ENCODE measurements around the gene SEC14L1.

SEC14L1 gene

GRCh38 chr17:77237232-77238008, 96.7 kb downstream of the SEC14L1 start:
- no peak for DNase-seq (ENCODE audit: low read depth)
- H3K4me3 ChIP-seq (ENCODE audit: low read depth, low read length): no peak overlapping the region
- TF ChIP-seq MYC (IDR thresholded peaks at IDR 0.05; ENCODE audit: low read depth, low read length) (no peak), POLR2A (IDR thresholded peaks at IDR 0.05; ENCODE audit: extremely low read depth, insufficient read length) (no peak), CTCF (IDR thresholded peaks at IDR 0.05; ENCODE audit: low read depth, low read length) (no peak), MAX (IDR thresholded peaks at IDR 0.05; ENCODE audit: low read depth, low read length) (no peak)

- TF ChIP-seq POLR2A (IDR thresholded peaks at IDR 0.05; ENCODE audit: extremely low read depth, insufficient read length) (no peak), CTCF (IDR thresholded peaks at IDR 0.05; ENCODE audit: low read depth, low read length) (no peak), MYC (IDR thresholded peaks at IDR 0.05; ENCODE audit: low read depth, low read length) (no peak), MAX (IDR thresholded peaks at IDR 0.05; ENCODE audit: low read depth, low read length) (no peak)
- DNase-seq (ENCODE audit: low read depth): no peak
- no peak overlapping the region for H3K4me3 ChIP-seq (ENCODE audit: low read depth, low read length)
These were observed 100.2 kb downstream of the SEC14L1 start for GRCh38 chr17:77240976-77241375.

- H3K4me3 ChIP-seq (ENCODE audit: low read depth, low read length): no peak overlapping the region
- TF ChIP-seq MAX (IDR thresholded peaks at IDR 0.05; ENCODE audit: low read depth, low read length): no peak
- no peak for TF ChIP-seq CTCF (IDR thresholded peaks at IDR 0.05; ENCODE audit: low read depth, low read length)
- no peak for TF ChIP-seq POLR2A (IDR thresholded peaks at IDR 0.05; ENCODE audit: extremely low read depth, insufficient read length)
- no peak for TF ChIP-seq MYC (IDR thresholded peaks at IDR 0.05; ENCODE audit: low read depth, low read length)
- no peak for DNase-seq (ENCODE audit: low read depth)
These were observed 101.5 kb downstream of the SEC14L1 start for GRCh38 chr17:77242118-77242851.

GRCh38 chr17:77245162-77245926, 104.6 kb downstream of the SEC14L1 start:
- TF ChIP-seq MYC (IDR thresholded peaks at IDR 0.05; ENCODE audit: low read depth, low read length) (no peak), POLR2A (IDR thresholded peaks at IDR 0.05; ENCODE audit: extremely low read depth, insufficient read length) (no peak), CTCF (IDR thresholded peaks at IDR 0.05; ENCODE audit: low read depth, low read length) (no peak), MAX (IDR thresholded peaks at IDR 0.05; ENCODE audit: low read depth, low read length) (no peak)
- no peak overlapping the region for H3K4me3 ChIP-seq (ENCODE audit: low read depth, low read length)
- DNase-seq (ENCODE audit: low read depth): no peak

GRCh38 chr17:77246110-77247047, 105.6 kb downstream of the SEC14L1 start:
- TF ChIP-seq MYC (IDR thresholded peaks at IDR 0.05; ENCODE audit: low read depth, low read length): no peak
- TF ChIP-seq POLR2A (IDR thresholded peaks at IDR 0.05; ENCODE audit: extremely low read depth, insufficient read length): no peak
- TF ChIP-seq CTCF (IDR thresholded peaks at IDR 0.05; ENCODE audit: low read depth, low read length): no peak
- no peak for TF ChIP-seq MAX (IDR thresholded peaks at IDR 0.05; ENCODE audit: low read depth, low read length)
- DNase-seq (ENCODE audit: low read depth): no peak

More at GRCh38 chr17:77246110-77247047, 105.6 kb downstream of the SEC14L1 start:
- H3K4me3 ChIP-seq (ENCODE audit: low read depth, low read length): no peak overlapping the region

Measured in NB4 (cell line).